ENCODE measurements around the gene SUV39H2.

DNA sequence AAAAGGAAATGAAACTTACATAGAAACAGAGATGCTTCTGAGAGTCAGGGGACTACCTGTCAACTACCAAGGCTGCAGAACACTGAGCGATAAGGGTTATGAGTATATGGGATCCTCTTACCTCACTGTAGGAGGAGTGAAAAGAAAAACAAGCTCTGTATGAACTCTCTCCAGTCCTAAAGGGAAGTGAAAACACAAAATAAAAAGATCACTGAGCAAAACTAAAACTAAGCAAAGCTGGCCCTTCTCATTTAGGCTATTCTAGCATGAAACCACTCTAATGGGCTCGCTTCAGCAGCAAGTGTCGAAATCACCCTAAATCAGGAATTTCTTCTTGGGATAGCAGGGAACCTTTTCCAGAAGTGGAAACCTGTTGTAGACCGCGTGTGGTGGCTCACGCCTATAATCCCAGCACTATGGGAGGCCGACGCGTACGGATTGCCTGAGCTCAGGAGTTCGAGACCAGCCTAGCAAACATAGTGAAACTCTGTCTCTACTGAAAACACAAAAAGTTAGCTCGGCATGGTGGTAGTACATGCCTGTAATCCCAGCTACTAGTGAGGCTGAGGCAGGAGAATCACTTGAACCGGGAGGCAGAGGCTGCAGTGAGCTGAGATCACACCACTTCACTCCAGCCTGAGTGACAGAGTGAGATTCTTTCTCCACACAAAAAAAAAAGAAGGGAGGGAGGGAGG is 48.2 kb downstream of the SUV39H2 start:
- TF ChIP-seq, protein P1, sequence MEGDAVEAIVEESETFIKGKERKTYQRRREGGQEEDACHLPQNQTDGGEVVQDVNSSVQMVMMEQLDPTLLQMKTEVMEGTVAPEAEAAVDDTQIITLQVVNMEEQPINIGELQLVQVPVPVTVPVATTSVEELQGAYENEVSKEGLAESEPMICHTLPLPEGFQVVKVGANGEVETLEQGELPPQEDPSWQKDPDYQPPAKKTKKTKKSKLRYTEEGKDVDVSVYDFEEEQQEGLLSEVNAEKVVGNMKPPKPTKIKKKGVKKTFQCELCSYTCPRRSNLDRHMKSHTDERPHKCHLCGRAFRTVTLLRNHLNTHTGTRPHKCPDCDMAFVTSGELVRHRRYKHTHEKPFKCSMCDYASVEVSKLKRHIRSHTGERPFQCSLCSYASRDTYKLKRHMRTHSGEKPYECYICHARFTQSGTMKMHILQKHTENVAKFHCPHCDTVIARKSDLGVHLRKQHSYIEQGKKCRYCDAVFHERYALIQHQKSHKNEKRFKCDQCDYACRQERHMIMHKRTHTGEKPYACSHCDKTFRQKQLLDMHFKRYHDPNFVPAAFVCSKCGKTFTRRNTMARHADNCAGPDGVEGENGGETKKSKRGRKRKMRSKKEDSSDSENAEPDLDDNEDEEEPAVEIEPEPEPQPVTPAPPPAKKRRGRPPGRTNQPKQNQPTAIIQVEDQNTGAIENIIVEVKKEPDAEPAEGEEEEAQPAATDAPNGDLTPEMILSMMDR (IDR thresholded peaks at IDR 0.05) = no peak
- no peak for TF ChIP-seq EZH2 (IDR thresholded peaks at IDR 0.05)
